ENCODE results near the gene TNS3.

TNS3 gene

DNA sequence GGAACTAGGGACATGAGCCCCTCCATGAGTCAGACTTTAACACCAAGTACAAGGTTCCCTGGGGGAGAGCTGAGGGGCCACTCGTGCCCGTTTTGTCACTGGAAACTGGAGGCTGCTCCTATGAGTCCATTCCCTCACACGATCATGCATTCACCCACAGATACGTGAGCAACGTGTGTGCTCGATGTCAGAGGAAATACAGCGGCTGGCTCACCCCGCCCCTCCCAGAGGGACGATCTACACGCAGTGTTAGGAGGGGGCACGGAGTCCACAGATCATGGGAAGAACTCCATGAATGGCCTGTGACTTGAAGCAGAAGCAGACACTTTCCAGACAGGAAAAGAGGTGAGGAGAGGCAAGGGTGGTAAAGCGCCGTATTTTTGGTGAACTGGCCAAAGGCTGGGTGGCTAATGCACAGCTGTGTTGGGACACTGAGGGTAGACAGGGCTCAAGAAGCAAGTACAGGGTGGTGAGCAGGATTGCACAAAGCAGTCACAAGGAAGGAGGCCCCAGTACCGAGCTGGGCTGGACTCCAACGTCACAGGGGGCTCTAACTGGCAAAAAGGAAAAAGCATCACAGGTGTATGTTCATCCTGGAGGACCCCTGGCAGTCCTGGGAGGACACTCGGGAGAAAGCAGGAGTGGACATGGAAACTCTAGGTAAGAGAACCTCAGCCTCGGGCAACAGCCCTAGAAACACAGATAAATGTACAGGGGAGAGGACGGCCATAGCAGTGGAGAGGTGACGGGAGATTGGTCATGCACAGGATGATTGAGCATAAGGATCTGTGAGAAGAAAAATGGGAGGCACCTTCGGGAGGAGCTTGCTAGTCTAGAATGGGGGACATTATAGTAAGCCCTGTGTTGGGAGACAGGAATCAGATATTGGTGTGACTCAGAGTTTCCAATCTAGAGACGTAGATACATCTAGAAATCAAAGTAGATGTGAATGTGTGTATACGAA, 41.2 kb downstream of the TNS3 start:
- DNase-seq (ENCODE audit: low read depth in 3 of 3): no peak

DNA sequence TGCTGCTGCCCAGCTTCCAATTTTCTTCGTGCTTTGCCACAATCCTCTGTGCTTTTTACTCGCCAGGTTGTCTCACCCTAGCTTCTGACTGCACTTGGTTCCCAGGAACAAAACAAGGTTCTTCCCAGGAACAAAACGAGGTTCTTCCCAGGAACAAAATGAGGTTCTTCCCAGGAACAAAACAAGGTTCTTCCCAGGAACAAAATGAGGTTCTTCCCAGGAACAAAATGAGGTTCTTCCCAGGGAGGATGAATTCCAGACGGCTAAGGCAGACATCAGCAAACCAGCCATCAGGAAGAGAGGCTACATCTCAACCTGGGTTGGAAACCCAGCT, 41.9 kb downstream of the TNS3 start:
- DNase-seq (ENCODE audit: low read depth in 3 of 3): no peak

DNA sequence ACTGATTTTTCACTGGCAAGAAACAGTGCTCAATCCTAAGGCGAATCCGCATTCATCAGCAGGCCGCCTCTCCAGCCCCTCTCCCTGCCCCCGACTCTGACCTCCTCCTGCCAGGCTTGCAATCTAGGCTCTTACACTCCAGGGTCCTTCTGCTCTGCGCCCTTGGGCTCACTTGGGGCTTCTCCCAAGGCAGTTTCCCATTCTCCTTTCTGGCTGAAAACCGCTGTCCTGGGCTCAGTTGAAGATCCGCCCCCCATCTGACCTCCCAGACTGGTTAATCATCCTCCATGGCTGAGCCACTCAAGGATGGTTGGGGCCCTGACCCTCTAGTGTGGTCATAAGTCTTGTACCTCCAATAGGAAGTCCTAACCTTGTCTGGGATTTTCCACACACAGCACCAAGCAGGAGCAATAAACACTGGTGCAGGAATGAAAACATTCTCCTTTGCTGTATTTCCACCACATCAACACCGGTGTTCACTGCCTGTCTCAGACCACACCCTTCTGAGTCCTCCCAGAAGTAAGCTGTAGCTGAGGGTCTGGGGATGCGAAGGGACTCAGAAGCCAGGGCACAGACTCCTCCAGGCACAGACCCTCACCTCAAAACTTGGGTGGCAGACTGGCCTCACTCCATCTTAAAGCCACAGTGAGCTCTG, 42.4 kb downstream of the TNS3 start:
- DNase-seq (ENCODE audit: low read depth in 3 of 3): no peak

DNA sequence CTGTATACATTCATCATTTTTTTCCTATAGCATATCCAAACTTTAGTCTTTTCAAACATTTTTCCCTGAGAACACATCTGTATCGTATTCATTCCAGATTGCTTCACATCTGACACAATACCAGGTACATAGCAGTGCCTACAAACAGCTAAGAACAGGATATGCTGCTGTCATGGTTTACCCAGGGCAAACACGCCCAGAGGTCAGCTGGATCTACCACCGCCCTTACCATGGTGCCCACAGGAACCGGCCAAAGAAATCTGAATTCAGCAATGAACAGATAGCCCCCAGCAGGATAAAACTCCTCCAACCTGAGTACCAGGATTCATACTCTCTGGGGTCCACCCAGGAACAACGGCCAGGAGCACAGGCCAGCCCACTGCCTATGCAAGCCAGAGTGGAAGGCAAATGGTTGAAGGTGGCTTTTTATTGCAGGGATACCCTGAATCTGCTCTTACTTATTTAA, 43.0 kb downstream of the TNS3 start:
- DNase-seq (ENCODE audit: low read depth in 3 of 3): no peak

DNA sequence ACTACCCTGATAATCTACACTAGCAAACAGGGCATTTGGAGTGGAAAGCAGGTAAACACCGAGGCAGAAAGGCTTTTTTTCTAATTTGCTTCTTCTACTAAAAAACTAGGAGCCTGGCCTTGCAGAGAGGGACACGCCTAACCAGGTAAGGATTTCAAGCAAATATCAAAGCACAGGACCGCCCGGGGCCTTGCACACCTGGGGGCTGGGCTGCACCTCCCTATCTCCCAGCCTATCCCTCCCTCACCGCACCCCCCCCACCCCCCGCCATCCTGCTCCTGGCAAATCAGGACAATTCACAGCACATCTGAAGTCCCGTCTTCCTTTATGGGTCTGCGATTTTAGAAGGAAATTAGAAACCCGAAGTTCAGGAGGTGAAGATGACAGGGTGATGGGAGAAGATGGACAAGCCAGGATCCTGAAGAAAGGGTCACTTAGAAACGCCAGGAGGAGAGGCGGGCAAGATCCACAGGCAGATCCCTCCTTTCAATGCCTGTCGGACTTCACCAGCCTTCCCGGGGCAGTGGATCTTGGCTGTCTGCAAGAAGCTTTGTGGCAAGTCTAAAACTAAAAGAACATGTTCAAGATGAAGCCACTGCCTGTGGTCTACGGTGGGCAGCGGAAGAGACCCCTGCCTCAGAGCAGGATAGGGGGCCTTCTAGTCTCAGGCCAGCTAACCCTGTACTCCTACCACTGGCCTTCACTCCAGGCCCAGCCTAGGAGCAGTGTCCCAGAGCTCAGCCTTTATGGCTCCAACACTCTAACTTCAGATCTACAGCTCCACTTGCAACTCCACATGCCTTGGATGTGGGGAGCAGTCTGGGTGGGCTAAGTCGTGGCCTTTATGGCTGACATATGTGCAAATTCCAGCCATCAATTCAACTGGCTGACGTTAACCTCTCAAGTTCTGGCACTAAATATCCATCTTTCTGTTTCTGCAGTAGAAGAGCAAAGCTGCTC, 43.9 kb downstream of the TNS3 start:
- no peak for DNase-seq (ENCODE audit: low read depth in 3 of 3)

DNA sequence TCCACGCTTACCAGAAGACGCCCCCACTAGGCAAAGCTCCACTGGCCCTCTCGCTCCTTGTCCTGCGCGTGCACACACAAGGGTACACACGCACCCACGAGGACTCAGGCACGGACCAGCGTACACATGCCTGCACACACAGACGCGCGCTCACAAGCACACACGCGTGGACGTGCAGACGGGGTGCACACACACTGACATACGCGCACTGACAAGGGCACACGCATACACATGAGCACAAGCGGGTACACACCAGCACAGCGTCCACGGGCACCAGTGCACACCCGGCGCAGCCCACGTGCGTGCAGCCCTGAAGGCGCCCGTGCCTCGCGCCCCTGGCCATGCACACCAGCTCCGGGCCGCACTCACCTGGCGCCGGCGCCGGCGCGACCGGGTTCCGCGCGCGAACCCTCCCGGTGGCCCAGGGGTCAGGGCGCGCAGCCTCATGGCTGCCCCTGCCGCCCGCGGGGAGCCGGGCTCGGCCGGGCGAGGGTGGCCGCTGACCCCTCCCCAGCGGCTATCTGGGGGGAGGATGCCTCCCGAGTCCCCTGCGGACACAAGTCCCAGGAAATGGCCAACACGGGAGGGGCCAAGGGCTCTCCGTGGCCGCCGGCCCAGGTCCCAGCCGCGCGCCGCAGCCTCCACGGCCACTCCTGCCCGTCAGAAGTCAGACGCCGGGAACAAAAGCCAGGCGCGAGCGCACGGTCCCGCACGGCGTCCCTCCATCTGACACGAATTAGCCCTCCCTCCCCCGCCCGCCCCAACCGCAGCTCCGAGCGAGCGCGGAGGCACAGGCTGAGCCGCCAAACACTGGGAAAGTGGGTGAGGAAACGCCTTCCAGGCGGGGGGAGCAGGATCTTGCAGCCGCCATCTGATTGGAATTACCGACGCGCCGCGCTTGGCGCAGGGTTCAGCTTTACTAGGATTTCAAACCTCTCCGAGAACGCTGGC, 45.0 kb downstream of the TNS3 start:
- DNase-seq (ENCODE audit: low read depth in 3 of 3): no peak

DNA sequence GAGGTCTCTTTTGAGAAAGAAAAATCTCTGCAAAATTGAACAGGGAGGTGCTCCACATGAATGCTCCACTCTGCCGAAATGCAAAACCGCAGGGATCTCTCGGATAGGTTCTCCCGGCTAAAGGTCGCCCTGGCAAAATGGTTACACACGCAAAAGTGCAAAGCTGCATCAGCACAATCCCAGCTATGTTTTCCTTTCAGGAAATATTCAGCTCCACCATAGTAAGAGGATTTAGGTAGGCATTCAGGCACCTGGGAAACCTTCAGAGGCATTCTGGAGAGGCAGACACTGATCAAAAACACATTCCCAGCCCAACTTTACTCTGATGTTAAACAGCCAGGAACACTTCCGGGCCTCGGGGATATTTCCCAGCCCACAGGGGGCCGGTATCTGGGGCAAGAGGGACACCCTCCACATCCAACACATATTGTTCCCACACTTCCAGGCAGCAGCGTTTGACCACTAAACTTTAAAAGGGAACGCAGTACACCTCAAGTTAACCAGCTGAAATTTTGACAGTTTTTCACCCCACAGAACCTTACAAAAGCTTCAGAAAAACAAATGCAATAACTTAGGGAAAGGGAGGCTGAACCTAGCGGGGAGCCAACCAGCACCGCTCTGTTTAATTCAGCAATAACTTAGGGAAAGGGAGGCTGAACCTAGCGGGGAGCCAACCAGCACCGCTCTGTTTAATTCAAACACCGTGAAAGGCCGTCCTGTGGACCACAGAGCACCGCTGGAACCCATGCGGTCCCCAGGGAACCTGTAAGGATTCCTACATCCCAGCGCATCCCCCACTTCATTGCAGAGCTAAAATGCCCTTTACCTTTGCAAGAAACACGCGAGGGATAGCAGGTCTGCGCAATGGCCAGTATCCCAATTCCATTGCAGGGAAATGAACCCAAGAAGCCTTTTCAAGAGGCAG, 45.9 kb downstream of the TNS3 start:
- DNase-seq (ENCODE audit: low read depth in 3 of 3): no peak

DNA sequence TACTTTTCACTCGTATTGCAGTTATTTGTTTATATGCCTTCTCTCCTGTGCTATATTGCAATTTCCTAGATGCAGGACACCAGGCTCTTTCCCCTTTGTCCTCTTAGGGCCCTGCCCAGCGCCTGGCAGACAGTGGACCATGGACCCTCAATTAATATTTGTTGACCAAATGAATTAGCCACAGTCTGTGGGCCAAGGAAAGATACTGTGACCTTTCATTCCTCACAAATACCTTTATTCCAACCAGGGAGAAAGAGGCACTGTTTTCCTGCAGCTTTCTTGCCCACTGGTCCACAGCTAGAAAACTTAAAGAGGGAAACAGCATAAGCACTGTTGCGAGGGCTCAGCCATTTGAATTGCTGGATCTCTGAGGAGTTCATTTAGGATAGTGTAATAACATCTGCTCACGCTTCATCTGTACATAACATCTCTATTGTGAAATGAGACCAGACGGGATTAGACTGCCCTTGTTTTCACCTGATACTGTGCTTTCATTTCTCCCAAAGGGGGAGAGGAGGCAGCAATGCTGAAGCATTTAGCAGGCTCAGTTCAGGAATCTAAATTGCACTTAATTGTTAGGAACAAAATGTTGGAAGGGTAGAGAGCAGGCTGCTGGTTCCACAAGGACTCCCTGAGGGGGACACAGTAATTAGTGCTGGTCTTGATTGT, 46.7 kb downstream of the TNS3 start:
- DNase-seq (ENCODE audit: low read depth in 3 of 3): no peak

DNA sequence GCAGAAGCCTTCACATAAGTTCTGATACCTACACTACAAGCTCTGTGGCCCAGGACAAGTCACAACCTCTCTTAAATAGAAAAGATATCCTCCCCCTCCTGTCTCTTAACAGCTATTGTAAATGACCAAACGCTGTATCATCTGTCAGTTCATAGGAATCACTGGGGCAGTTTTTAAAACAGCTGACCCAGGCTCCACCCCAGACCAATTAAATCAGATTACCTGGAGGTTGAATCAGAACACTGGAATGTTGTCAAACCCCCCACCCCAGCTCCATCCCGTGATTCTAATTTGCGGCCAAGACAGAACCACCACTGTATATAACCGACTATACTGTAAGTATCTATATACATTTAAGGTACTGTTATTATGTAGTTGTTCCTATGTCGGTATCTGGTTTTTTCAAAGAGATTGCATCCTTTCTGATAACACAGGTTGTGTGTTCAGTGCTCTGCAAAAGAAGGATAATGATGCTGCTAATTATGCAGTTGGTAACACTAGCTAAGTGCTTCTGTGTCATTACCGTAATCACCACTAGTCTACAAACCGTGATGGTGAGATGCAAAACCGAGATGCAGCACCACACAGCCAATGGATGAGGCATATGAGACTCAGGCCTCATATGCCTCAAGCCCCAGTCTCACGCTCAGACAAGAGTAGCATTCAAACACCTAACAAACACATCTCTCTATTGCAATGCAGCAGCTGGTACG, 47.4 kb downstream of the TNS3 start:
- DNase-seq (ENCODE audit: low read depth in 3 of 3): no peak

DNA sequence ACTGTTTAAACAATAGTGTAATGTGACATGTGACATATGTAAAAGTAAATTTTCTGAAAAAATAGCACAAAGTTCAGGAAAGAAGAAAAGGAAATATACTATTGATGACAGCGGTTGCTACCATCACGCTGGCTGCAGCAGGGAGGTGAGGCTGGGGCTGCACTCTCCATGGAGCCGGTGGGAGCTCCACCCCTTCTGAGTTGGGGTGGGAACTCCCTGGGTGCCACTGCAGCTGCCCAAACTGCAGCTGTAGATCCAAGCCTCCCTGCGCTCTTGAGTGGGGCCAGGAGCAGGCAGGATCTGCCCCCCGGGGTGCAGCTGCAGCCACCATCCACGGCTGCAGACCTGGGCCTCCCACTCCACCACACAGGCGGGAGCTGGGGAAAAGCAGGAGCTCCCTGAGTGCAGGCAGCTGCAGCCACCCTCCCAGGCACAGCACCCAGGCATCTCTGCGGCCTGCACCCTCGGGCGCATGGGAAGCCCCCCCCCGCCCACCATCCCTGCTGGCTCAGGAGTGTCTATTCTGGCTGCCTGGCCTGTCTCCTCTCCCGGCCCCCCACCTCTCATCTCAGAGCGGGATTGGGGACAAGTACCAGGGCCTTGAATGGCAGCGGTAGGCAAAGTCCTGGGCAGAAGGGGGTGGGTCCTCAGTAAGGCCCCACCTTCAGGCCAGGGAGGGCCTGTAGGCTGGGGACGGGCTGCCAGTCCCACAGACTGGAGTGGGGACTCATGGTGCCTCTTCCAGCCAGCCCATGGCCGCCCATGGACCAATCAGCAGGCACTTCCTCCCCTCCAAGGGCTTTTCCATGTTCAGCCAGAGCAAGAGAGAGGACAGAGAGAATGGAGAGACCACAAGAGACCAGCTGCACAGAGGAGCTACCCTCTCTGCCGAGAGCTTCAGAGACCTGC, 50.1 kb downstream of the TNS3 start:
- no peak for DNase-seq (ENCODE audit: low read depth in 3 of 3)

DNA sequence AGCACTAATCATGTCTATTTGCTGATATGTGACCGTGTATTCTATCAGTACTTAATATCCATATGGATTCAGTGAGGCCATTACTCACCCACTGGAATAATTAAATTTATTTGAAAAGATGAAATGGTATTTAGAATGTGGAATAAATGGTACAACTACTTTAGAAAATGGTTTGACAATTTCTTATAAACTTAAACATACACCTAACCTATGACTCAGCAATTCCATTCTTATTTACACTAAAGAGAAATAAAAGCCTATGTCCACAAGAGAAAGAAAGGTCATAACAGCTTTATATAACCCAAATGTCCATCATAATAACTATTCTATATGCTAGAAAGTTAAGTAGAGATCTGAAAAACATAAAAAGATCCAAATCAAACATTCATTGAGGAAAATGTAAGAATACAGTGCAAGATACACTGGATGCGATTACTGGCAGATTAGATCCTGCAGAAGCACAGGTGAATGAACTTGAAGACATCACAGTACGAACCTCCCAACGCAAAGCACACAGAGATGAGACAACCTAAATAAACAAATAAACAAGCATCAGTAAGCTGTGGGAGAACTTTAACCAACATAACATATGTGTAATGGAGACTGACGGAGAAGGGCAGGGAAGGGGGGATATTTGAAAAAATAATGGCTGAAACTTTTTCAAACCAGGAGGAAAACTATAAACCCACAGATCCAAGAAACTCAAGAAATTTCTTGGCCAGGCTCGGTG, 51.9 kb downstream of the TNS3 start:
- DNase-seq (ENCODE audit: low read depth in 3 of 3): no peak

DNA sequence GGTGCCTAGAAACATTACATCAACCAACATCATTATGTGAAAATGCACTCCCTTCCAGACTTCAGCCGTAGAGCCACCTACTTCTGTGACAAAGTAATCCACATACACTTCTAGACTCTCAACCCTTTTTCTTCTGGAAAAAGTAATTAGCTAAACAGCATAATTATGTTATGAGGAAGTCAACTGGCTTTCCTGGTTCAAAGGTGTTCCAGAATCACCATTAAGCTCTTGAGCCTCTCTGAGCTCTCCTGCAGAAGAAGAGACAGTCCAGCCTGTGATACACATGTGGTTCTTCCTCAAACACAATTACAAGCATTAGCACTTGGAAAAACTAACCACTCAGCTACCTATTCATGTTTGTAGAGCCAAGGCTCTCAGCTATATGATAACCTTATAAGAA, 52.5 kb downstream of the TNS3 start:
- no peak for DNase-seq (ENCODE audit: low read depth in 3 of 3)

DNA sequence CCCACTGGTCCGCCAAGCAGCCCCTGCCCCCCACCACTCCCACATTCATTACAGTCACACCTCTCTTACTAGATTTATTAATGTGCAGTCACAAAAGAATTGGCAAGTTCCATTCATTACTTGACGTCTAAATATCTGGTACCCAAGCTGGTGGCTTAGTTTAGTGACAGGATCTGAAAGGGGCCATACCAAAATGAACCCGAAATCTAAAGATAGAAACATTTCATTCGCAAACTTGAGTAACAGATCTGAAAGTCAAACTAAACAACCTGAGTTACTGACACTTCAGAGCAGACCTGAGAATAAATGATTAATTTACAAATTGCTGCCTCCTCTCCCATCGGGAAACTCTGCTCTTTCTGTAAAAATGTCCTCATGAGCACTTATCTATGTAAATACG, 53.4 kb downstream of the TNS3 start:
- DNase-seq (ENCODE audit: low read depth in 3 of 3): no peak

DNA sequence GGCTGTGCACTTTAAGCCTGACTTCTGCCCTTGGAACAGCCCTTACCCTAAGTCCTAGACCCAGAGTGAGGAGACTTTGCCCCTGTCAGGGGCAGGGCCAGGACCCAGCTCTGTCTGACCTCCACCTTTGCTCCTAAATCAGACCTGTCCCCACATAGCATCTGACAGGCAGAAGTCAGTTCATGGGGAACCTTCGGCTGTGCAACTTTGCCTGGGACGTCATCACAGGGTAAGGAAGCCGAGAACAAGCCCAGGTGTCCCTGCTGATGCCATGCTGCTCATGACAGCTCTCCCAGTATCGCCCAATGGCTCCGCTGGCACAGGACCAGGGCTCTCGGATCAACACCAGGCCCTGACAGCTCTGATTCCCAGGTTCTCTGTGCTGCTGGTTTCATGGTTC, 55.4 kb downstream of the TNS3 start:
- DNase-seq (ENCODE audit: low read depth in 3 of 3): no peak

DNA sequence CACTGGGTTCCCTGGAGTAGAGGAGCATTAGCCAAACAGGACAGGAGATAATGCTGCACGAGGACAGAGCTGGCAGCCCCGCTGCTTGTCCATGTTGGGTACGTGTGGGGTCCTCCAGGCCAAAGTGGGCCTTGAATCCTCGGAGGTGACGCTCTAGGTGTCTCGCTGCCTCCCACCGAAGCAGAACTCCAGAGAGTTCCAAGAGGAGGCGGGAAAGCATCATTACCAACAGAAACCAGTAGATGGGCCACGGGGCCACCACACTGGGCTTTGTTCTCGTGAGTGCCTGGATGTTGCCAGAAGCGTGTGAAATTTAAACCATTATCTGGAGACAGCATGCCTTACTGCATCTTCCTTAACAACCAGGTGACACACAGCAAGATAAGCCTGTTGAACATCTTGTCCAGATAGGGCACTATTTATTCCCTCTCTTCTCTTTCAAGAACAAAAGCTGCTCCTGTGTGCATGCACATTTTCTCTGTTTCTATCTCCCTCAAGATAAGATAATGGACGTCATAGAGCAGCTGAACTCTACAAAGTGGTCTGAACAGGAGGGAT, 56.8 kb downstream of the TNS3 start:
- no peak for DNase-seq (ENCODE audit: low read depth in 3 of 3)

DNA sequence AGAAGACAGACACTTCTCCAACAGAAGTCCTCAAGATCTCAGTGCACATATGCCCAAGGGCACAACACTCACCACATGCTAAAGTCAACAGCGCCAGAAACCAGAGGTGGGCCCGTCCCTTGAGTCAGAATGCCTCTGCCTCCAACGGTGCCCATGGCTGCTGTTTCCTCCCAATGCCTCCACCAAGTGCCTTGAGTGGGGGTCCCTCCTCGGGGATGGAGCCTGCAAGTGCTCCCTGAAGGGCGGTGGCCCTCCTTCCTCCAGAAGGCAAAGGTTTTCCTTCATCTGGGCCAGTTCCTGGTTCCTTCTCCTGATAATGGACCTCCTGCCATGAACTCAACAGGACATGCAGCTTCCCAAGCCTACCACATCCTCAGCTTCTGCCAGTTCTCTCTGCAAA, 58.5 kb downstream of the TNS3 start:
- no peak for DNase-seq (ENCODE audit: low read depth in 3 of 3)

Measured in stimulated activated CD4-positive, alpha-beta T cell treated with anti-CD3 and anti-CD28 coated beads, TNF-alpha, amount 100 ng/mL, for 24 hours (primary cell).